RWPE1 (cell line): ENCODE data around the gene HES5.

Experiments used
- CTCF ChIA-PET: fragments of 350-600 bp; sonication (Branson Sonifier 250); formaldehyde crosslinking; extraction: SDS; loops from one replicate; lab custom pipeline; 2021; lab: Yijun Ruan, JAX
- POLR2A ChIA-PET: fragments of 400-600 bp; formaldehyde crosslinking; extraction: SDS; loops from one replicate; lab custom pipeline; 2020; ENCODE audit warnings: antibody characterized with exemption; ENCODE audit not compliant: low non-redundant PET; lab: Yijun Ruan, JAX
- DNase-seq: peaks from one replicate; pipeline ENCODE4 v3.0.0; 2012; ENCODE audit warnings: low spot score
- H3K27ac ChIP-seq: fragments of 450-650 bp; 2 replicates; pipeline ENCODE4 v1.5.1; 2017
- TF ChIP-seq, protein P1 (sequence below): fragments of 450-650 bp; conservative IDR thresholded peaks from 2 replicates; pipeline ENCODE4 v1.5.1; 2017; ENCODE audit warnings: low read depth, mild to moderate bottlenecking

Gene HES5

DNA sequence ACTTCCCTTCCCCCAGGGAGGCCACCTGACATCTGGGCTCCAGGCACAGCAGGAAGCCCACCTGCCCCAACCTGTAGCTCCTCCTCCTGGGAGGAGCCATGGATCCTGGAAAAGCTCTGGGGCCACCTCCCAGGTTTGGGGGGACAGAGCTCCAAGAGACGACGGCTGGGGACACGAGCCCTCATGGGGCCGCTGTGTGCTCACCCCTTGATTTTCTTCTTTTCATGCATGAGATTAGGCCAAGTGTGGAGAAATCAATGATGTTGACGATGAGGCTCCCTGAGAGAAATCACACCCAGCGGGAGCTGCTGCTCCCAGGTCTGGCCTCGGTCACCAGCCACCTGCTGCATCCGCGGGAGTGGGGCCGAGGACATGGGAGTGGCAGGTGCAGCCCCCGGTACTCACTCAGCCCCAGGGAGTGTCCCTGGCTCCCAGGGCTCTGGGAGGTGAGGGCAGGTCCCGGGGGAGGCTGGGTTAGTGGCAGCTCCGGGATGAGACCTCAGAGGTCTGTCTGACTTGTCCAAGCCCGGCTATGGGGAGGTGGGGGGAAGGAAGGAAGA is 34.8 kb upstream of the HES5 start:
- H3K27ac ChIP-seq, result no peak overlapping the region
- CTCF ChIA-PET, result interaction anchor here (0.6 to 0.7 kb wide), 2 partner anchors 50 to 874 kb away, joined by 3 to 4 read pairs; no protein-coding TSS in a partner anchor
- DNase-seq, result no peak
- POLR2A ChIA-PET, result interaction anchor here (1.1 kb wide), 1 partner anchor 21 kb away, joined by 4 read pairs; no protein-coding TSS in a partner anchor
- TF ChIP-seq, protein P1, sequence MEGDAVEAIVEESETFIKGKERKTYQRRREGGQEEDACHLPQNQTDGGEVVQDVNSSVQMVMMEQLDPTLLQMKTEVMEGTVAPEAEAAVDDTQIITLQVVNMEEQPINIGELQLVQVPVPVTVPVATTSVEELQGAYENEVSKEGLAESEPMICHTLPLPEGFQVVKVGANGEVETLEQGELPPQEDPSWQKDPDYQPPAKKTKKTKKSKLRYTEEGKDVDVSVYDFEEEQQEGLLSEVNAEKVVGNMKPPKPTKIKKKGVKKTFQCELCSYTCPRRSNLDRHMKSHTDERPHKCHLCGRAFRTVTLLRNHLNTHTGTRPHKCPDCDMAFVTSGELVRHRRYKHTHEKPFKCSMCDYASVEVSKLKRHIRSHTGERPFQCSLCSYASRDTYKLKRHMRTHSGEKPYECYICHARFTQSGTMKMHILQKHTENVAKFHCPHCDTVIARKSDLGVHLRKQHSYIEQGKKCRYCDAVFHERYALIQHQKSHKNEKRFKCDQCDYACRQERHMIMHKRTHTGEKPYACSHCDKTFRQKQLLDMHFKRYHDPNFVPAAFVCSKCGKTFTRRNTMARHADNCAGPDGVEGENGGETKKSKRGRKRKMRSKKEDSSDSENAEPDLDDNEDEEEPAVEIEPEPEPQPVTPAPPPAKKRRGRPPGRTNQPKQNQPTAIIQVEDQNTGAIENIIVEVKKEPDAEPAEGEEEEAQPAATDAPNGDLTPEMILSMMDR, result no peak

DNA sequence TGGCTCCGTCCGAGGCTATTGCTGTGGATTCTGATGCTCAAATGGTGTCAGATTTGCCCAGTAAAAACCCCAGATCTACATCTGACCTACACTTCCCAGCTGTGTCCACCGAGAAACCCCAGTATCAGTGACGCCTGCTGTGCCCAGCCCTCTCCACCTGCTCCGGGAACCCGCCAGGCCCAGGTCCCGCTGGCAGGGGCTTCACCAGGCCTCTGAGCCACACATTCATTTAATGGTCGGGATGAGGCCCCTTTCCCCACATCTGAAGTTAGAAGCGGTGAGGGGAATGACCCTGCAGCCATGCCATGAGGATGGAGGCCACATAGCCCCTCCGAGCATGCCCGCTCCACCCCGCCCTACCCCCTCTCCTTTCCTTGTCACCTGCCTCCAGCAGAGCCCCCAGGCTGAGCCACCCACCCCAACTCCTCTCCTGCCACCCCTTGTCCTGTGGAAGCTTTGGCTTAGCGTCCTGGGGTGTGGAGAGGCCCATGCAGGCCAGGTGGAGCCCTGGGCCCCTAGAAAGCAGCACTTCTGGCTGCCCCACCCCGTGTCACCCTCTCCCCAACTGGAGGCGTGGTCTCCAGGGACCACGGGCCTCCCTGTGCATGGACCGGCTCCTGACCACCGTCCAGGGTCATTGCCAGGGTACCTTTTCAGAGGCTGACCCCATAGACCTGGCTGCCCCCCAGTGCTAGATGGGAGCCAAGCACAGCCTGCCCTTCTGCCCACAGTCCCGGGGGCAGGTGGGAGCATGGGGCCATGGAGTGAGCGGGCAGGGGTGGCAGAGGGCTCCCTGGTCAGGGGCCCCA is 34.1 kb upstream of the HES5 start:
- H3K27ac ChIP-seq, result no peak overlapping the region
- ChIA-PET CTCF (interaction anchor here (0.6 to 1.1 kb wide), 3 partner anchors 20 to 875 kb away, joined by 3 to 4 read pairs (median 3); no protein-coding TSS in a partner anchor), POLR2A (interaction anchor here (1.1 kb wide), 1 partner anchor 22 kb away, joined by 4 read pairs; no protein-coding TSS in a partner anchor)
- TF ChIP-seq, protein P1, result no peak
- DNase-seq, result no peak

DNA sequence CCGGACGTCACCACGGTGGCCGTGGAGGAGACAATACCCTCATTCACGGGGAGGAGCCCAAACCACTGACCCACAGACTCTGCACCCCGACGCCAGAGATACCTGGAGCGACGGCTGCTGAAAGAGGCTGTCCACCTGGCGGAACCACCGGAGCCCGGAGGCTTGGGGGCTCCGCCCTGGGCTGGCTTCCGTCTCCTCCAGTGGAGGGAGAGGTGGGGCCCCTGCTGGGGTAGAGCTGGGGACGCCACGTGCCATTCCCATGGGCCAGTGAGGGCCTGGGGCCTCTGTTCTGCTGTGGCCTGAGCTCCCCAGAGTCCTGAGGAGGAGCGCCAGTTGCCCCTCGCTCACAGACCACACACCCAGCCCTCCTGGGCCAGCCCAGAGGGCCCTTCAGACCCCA is 33.1 kb upstream of the HES5 start:
- TF ChIP-seq, protein P1, result no peak
- CTCF ChIA-PET, result interaction anchor here (1.1 kb wide), 1 partner anchor 21 kb away, joined by 3 read pairs; no protein-coding TSS in a partner anchor
- no peak overlapping the region for H3K27ac ChIP-seq
- no peak for DNase-seq
- POLR2A ChIA-PET, result no interaction called here

- DNase-seq, result no peak
- CTCF ChIA-PET, result interaction anchor here (0.6 to 0.9 kb wide), 7 partner anchors 26 to 883 kb away, joined by 3 to 6 read pairs (median 3); no protein-coding TSS in a partner anchor
- TF ChIP-seq, protein P1, result peak; percentile 25
- H3K27ac ChIP-seq, result no peak overlapping the region
- POLR2A ChIA-PET, result interaction anchor here (1.3 kb wide), 1 partner anchor 24 kb away, joined by 3 read pairs; the partner anchor contains the start of gene PRXL2B
Observed at GRCh38 chr1:2561898-2562895, 32.1 kb upstream of the HES5 start.

DNA sequence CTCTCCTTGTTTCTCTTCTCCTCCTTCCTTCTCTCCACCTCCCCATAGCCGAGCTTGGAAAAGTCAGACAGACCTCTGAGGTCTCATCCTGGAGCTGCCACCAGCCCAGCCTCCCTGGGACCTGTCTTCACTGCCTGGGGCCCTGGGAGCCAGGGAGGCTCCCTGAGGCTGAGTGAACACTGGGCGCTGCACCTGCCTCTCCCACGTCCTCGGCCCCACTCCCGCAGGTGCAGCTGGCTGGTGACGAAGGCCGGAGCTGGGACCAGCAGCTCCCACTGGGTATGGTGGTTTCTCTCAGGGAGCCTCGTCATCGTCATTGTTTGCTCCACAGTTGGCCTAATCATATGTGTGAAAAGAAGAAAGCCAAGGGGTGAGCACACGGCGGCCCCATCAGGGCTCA is 31.4 kb upstream of the HES5 start:
- H3K27ac ChIP-seq, result peak overlapping the region; percentile 14
- DNase-seq, result no peak
- ChIA-PET CTCF (interaction anchor here (0.6 to 1.1 kb wide), 5 partner anchors 25 to 174 kb away, joined by 3 to 6 read pairs (median 3); no protein-coding TSS in a partner anchor), POLR2A (interaction anchor here (1.3 kb wide), 1 partner anchor 24 kb away, joined by 3 read pairs; the partner anchor contains the start of gene PRXL2B)
- TF ChIP-seq, protein P1, result no peak
